Islet precursor cell (in vitro differentiated cells): Measurements from ENCODE around the gene SCARF2.

Experiments used
- DNase-seq: peaks from one replicate; pipeline ENCODE4 v3.0.0-alpha.2; 2018

Gene SCARF2

DNA sequence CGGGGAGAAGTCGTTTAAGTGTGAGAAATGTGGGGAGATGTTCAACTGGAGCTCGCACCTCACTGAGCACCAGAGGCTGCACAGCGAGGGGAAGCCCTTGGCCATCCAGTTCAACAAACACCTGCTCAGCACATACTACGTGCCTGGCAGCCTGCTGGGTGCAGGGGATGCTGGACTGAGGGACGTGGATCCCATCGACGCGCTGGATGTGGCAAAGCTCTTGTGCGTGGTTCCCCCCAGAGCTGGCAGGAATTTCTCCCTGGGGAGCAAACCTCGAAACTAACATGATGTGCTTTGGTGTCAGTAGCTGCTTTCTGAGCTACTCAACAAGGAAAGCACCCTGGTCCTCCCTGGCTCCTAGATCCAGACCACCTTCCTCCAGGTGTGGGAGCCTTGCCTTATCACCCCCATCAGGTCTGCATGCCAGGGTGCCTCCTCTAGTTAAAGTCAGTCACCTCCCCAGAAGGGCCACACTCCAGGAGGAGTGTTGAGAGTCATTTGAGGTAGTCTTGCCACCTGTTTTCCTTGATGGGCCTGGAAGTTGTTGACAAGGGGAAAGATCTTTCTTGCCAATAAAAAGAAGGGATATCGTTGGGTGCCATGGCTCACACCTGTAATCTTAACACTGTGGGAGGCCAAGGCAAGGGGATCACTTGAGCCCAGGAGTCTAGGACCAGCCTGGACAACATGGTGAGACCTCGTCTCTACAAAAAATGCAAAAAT is 30.8 kb downstream of the SCARF2 start:
- DNase-seq: no peak

DNA sequence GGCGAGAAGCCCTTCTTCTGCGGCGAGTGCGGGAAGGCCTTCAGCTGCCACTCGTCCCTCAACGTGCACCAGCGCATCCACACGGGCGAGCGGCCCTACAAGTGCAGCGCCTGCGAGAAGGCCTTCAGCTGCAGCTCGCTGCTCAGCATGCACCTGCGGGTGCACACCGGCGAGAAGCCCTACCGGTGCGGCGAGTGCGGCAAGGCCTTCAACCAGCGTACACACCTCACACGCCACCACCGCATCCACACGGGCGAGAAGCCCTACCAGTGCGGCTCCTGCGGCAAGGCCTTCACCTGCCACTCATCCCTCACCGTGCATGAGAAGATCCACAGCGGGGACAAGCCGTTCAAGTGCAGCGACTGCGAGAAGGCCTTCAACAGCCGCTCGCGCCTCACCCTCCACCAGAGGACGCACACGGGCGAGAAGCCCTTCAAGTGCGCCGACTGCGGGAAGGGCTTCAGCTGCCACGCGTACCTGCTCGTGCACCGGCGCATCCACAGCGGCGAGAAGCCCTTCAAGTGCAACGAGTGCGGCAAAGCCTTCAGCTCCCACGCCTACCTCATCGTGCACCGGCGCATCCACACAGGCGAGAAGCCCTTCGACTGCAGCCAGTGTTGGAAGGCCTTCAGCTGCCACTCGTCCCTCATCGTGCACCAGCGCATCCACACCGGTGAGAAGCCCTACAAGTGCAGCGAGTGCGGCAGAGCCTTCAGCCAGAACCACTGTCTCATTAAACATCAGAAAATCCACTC is 31.5 kb downstream of the SCARF2 start:
- no peak for DNase-seq

DNA sequence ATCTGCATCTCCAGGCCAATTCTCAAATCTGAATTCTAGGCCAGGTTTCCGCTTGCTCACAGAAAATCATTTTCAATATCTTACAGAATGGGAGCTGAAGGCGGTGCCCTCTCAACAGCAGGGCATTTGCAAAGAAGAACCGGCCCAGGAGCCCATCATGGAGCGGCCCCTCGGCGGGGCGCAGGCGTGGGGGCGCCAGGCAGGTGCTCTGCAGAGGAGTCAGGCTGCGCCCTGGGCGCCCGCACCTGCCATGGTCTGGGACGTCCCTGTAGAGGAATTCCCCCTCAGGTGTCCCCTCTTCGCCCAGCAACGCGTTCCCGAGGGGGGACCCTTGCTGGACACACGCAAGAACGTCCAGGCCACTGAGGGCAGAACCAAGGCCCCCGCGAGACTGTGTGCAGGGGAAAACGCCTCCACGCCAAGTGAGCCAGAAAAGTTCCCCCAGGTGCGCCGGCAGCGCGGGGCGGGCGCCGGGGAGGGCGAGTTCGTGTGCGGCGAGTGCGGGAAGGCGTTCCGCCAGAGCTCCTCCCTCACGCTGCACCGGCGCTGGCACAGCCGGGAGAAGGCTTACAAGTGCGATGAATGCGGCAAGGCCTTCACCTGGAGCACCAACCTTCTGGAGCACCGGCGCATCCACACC is 32.2 kb downstream of the SCARF2 start:
- DNase-seq: no peak

DNA sequence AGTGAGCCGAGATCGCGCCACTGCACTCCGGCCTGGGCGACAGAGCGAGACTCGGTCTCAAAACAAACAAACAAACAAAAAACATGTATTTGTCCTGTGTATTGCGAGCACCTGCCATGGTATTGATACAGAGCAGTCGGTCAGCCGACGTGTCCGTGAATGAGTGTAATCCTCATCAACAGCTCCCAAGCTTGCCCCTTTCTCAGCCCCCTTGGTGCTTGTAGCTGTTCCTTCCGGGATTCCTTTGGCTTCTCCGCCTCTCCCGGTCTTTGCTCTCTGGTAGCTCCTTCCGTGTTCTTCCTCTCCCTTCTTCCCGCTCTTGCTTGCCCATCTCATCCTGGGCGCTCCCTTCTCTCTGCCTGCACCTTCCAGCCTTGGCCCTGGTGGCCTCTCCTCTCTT is 32.7 kb downstream of the SCARF2 start:
- no peak for DNase-seq

GRCh38 chr22:20403779-20404140 is 33.9 kb downstream of the SCARF2 start:
- DNase-seq: no peak

DNA sequence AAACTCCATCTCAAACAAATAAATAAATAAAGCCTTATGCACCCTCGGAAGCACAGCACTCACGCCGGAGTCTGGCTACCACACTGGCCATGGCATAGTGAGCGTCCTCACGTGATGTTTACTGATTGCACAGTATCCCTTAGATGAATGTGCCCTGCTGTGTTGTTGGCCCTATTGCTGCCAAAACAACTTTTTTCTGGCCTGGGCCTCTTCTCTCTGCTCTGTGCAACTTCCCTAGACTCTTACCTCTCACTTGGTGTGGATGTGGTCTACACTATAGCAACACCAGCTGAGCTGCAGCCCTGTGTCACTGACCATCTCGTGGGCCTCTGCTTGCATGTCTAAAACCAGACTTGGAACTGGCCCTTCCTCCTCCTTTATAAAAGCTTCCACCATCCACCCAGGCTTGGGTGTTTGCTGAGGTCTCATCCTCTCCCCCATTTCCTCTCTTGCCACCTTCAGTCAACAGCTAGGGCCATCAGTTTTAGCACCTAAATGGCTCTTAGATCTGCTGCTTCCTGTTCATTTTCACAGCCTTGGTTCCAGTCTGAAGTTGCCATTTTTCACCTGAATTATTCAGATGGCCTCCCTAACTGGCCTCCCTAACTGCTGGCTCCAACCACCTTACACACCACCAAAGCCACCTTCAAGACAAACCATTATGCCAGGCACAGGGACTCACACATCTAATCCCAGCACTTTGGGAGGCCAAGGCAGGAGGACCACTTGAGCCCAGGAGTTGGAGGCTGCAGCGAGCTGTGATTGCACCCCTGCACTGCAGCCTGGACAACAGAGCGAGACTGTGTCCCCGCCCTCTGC is 34.5 kb downstream of the SCARF2 start:
- no peak for DNase-seq

DNA sequence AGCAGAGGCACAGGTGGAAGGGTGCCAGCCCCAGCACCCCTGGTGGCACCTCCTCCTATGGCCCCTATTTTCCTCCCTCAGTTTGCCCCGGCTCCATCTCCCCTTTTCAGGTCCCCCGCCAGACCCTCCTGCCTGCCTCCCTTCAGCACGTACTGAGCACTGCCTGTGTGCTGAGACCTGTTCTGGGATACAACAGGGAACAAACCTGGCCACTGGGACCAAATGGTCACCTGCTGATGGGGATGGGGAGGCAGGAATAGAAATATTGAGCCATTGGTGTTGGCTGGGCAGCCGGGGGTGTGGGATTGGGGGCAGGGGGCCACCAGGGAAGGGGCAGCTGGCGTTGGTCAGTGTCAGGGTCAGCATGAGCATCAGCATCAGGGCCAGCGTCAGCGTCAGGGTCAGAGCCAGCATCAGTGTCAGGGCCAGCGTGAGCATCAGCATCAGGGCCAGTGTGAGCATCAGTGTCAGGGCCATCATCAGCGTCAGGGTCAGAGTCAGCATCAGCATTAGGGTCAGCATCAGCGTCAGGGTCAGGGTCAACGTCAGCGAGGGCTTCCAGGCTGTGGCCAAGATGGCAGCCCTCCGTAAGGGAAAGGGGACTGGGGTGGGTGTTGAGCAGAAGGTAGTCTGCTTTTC is 36.1 kb downstream of the SCARF2 start:
- peak; percentile 36 for DNase-seq

GRCh38 chr22:20400606-20401375 is 36.8 kb downstream of the SCARF2 start:
- peak; percentile 2 for DNase-seq

- DNase-seq: peak; percentile 17
These were observed 37.6 kb downstream of the SCARF2 start for GRCh38 chr22:20399866-20400605.

- no peak for DNase-seq
These were observed 39.2 kb downstream of the SCARF2 start for GRCh38 chr22:20398420-20398819.

DNA sequence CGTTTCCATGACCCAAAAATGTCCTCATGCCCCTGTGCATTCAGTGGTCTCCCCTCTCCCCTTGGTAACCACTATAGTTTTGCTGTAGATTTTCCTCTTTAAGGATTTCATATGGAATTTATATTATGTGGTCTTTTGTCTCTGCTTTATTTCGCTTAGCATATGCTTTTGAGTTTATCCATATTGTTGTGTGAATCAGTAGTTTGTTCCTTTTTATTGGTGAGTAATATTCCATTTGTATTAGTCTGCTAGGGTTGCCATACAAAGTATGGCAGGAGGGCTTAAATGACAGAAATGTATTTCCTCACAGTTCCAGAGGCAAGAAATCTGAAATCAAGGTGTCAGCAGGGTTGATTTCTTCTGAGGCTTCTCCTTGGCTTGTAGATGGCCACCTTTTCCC is 40.1 kb downstream of the SCARF2 start:
- no peak for DNase-seq

- no peak for DNase-seq
These were observed 41.0 kb downstream of the SCARF2 start for GRCh38 chr22:20396639-20397038.

DNA sequence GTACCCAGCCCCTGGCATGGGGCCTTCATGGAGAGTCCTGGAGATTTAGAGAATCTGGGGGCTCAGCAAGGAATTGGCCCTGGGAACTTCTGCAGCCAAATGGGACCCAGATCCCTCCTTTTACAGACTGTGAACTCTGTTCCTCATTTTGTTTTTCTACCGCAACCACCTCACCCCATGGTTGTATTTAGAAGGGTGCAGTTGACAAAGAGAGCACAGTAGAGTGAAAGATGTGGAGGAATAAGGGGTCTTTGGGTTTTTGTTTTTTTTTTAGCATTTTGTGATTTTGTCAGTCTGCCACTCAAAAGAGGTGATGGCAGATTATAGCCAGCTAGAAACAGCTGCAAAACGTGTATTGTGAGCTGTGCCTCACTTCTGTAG is 41.7 kb downstream of the SCARF2 start:
- no peak for DNase-seq

DNA sequence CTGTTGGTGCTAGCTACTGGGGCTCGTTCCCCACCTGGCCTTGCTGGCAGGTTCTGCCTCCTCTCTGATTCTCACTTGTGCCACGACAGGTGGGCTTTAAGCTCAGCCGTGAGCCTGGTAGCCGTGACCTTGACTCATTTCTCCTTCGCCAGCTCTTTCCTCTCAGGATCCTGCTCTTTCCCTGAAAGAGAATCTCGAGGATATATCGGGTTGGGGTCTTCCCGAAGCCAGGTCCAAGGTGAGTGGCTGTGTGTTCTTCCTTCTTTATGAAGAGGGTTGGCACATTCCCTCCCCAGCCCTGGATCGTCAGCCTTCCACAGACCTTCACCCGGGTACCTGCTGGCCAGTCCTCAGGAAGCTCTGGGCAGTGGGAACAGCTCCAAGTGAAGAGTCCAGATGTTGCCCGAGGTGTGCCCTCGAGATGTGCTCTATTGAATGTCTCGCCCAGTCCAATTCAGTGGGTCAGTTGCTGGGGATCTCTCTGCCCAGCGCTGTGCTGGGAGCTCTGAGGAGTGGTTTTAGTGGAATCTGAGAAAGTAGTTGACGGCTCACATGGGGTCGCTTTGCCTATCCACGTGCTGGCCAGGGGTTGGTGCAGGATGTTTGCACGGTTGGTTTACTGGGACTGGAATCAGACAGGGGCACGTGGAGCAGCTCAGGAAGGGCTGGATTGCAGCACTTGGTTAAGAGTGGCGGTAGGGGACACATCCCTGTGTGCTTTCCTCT is 42.3 kb downstream of the SCARF2 start:
- DNase-seq: no peak

DNA sequence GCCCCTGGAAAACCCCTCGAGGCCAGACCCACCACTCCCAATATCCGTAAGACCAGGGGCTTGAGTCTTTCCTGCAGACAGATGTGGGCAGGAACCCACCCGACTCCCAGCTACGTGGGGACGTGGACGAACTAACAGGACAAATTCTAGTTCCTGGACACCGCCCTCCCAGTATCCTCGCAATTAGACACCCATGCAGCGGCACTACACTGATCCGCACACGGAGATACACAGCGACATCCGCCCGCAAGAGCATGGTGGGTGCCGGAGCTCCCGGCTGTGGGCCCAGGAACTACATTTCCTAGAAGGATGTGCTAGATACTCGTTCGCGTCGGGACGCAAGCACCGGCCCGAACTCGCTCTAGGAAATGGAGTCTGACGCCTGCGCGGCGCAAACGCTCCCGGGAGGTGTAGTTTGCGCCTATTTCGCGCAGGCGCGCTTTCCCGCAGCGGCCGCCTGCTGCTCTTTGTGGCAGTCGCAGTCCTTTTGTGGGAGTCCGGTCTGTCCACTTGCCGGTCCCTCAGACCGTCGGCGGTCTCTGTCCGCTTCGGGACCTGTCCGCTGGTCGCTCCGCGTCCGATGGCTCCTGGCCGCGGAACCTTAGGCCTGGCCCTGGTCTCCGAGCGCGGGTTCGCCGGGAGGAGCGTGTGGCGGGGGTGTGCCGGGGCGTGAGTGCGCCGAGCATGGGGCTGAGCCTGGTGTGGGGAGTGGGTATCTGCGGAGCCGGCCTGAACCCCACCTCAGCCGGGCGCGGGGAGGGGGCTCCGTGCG is 43.7 kb downstream of the SCARF2 start, which contains the start of gene ZNF74:
TSS of gene ZNF74 (plus strand) at position 447 of the 772 bp plus-strand sequence. CDS start 478 bp downstream, outside the sequence.
- peak; percentile 95 for DNase-seq

- DNase-seq: no peak
These were observed 44.5 kb downstream of the SCARF2 start for GRCh38 chr22:20392983-20393704.

DNA sequence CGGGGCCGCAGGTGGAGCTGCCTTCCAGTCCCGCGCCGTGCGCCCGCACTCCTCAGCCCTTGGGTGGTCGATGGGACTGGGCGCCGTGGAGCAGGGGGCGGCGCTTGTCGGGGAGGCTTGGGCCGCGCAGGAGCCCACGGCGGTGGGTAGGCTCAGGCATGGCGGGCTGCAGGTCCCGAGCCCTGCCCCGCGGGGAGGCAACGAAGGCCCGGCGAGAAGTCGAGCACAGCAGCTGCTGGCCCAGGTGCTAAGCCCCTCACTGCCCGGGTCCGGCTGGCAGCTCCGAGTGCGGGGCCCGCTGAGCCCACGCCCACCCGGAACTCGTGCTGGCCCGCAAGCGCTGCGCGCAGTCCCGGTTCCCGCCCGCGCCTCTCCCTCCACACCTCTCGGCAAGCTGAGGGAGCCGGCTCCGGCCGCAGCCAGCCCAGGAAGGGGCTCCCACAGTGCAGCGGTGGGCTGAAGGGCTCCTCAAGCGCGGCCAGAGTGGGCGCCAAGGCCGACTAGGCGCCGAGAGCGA is 45.2 kb downstream of the SCARF2 start:
- peak; percentile 21 for DNase-seq

- DNase-seq: peak; percentile 30
These were observed 46.4 kb downstream of the SCARF2 start for GRCh38 chr22:20391222-20391621.
